Mucosa of descending colon (tissue), 3 donors: ENCODE data around the gene ATXN2L. TPM values are rescaled to one million over a fixed set of nuclear protein-coding genes. Genes with fewer than 3 reads are reported as not detected.

Experiments
- ATAC-seq: fragments of 200-7000 bp; cut with Tn5 transposase; one replicate; pipeline ENCODE4 v1.9.1; 2020; ENCODE audit warnings: mild to moderate bottlenecking, moderate library complexity
- DNase-seq, 3 donors: peaks; one replicate each; pipeline ENCODE4 v3.0.0-alpha.2; 2020
- H3K36me3 ChIP-seq: fragments of 200-600 bp; one replicate; pipeline ENCODE4 v1.8.0; 2021; ENCODE audit warnings: low read depth, mild to moderate bottlenecking
- H3K4me1 ChIP-seq: fragments of 200-600 bp; one replicate; pipeline ENCODE4 v1.8.0; 2021; ENCODE audit warnings: low read depth, mild to moderate bottlenecking
- H3K4me3 ChIP-seq: fragments of 200-600 bp; one replicate; pipeline ENCODE4 v1.8.0; 2021; ENCODE audit warnings: mild to moderate bottlenecking
- H3K9me3 ChIP-seq: fragments of 200-600 bp; one replicate; pipeline ENCODE4 v1.8.0; 2021; ENCODE audit warnings: mild to moderate bottlenecking
- intact Hi-C, 2 donors: fragments of 100-400 bp; cut with DNase I in 1 of 2; cut with micrococcal nuclease in 1 of 2; formaldehyde crosslinking; loops; one replicate each; pipeline versions ENCODE4 v1.11.0 to v1.11.1; 2022; cut with DNase I, micrococcal nuclease
- total RNA-seq, 3 donors: library from RNA; stranded (reverse); fragmentation: NEBNext Ultra II Directional in 2 of 3; extraction: Animal tissue kit (Norgen Biotek cat#: 25700) in 2 of 3; gene quantifications; one replicate each; pipeline versions ENCODE4 v1.2.1 to v1.2.4, GENCODE V29; 2021 to 2023
- TF ChIP-seq, protein P1 (sequence below): fragments of 200-600 bp; IDR thresholded peaks from one replicate; pipeline ENCODE4 v1.8.0; 2022; ENCODE audit warnings: antibody characterized with exemption, mild to moderate bottlenecking
- donor health status: DM: no; HTN: no; CAD: no; lungs with moderate emphysema.
- donor health status: DM: no; HTN: no; CAD: no.
- donor health status: DM: no; HTN: yes; CAD: no.

ATXN2L gene
- total RNA-seq, 3 donors from 2014 or later, result 102 to 108 (median 107) TPM

- no peak overlapping the region for H3K4me3 ChIP-seq
- intact Hi-C loops, result no loop called here
- no peaks in the 10 kb centered on the region for H3K9me3 ChIP-seq
- peaks cover 11% of the 10 kb centered on the region for H3K36me3 ChIP-seq
- H3K4me1 ChIP-seq, result peaks cover 17% of the 10 kb centered on the region
- DNase-seq (no peak), ATAC-seq (no peak)
- TF ChIP-seq, protein P1, sequence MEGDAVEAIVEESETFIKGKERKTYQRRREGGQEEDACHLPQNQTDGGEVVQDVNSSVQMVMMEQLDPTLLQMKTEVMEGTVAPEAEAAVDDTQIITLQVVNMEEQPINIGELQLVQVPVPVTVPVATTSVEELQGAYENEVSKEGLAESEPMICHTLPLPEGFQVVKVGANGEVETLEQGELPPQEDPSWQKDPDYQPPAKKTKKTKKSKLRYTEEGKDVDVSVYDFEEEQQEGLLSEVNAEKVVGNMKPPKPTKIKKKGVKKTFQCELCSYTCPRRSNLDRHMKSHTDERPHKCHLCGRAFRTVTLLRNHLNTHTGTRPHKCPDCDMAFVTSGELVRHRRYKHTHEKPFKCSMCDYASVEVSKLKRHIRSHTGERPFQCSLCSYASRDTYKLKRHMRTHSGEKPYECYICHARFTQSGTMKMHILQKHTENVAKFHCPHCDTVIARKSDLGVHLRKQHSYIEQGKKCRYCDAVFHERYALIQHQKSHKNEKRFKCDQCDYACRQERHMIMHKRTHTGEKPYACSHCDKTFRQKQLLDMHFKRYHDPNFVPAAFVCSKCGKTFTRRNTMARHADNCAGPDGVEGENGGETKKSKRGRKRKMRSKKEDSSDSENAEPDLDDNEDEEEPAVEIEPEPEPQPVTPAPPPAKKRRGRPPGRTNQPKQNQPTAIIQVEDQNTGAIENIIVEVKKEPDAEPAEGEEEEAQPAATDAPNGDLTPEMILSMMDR, result no peak
Observed at GRCh38 chr16:28842696-28843095, 19.9 kb downstream of the ATXN2L start.

DNA sequence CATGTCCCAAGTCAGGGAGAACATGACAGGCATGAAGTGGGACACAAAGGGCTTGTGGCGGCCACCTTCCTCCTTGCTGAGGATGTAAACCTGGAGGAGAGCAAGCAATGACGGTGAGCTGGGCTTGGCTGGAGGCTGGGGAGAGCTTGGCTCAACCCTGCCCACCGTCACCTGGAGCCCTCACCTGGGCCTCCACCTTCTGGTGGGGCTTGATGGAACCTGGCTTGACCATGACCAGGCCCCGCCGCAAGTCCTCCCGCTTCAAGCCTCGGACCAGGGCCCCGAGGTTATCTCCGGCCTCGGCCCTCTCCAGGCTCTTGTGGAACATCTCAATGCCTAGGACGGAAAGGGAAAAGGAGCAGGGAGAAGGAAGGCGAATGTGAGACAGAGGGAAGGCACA is 21.0 kb downstream of the ATXN2L start:
- peaks cover 17% of the 10 kb centered on the region for H3K4me1 ChIP-seq
- ATAC-seq (no peak), DNase-seq (no peak)
- H3K36me3 ChIP-seq, result peaks cover 11% of the 10 kb centered on the region
- intact Hi-C loops, result no loop called here
- H3K4me3 ChIP-seq, result no peak overlapping the region
- H3K9me3 ChIP-seq, result no peaks in the 10 kb centered on the region
- TF ChIP-seq, protein P1, result no peak

DNA sequence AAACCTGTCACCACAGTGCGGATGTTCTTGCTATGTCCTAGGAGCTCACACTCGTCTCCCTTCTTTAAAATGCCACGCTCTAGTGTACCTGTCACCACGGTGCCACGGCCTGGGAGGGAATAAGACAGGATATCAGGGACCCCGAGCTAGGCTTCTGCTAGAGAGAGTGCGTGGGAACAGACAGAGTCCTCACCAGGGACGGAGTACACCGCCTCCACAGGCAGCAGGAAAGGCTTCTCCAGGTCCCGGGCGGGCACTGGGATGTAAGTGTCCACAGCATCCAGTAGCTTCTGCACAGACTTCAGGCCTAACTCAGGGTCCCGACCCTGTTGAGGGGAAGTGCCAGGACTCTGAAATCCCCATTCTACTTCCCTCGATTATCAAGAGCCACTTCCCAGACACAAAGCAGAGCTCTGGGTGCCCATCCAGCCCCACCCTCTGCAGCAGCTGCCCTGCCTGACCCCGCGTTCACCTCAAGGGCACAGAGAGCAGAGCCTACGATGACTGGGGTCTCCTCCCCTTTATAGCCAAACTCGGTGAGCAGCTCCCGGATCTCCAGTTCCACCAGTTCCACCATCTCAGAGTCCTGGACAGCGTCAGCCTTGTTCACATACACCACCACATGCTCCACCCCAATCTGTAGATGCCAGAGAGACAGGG is 21.6 kb downstream of the ATXN2L start:
- DNase-seq (no peak), ATAC-seq (no peak)
- Histone ChIP-seq H3K9me3 (no peaks in the 10 kb centered on the region), H3K4me1 (peaks cover 17% of the 10 kb centered on the region), H3K4me3 (no peak overlapping the region), H3K36me3 (peaks cover 11% of the 10 kb centered on the region)
- intact Hi-C loops, result no loop called here
- TF ChIP-seq, protein P1, result no peak

GRCh38 chr16:28845293-28845692 is 22.5 kb downstream of the ATXN2L start:
- Histone ChIP-seq H3K36me3 (peaks cover 11% of the 10 kb centered on the region), H3K9me3 (no peaks in the 10 kb centered on the region), H3K4me3 (peak overlapping the region; percentile 92), H3K4me1 (peaks cover 17% of the 10 kb centered on the region)
- intact Hi-C loops, result no loop called here
- TF ChIP-seq, protein P1, result no peak
- ATAC-seq (peak; percentile 63), DNase-seq (peak in 1 of 3 donors; percentile 85)

DNA sequence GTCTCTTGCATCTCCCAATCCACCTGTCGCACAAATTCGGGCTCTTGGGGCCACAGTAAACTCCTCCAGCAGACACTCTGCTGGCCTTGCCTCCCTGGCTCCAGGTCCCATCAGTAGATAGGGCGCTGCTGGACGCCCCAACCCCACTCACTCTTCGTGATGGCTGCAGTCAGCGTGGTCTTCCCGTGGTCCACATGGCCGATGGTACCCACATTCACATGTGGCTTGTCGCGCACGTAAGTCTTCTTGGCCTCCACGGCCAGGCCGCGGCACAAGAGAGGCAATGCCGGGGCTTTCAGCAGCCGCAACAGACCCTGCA is 22.9 kb downstream of the ATXN2L start:
- TF ChIP-seq, protein P1, result no peak
- DNase-seq (no peak), ATAC-seq (peak; percentile 0)
- Histone ChIP-seq H3K4me3 (peak overlapping the region; percentile 92), H3K9me3 (no peaks in the 10 kb centered on the region), H3K36me3 (peaks cover 11% of the 10 kb centered on the region), H3K4me1 (peaks cover 17% of the 10 kb centered on the region)
- intact Hi-C loops, result no loop called here
